Vagina (tissue), 2 donors: ENCODE measurements around the gene CDC14A. TPM values are rescaled to one million over a fixed set of nuclear protein-coding genes. Genes with fewer than 3 reads are reported as not detected.
"Not testable (repeated sequence)": the region's sequence is repeated elsewhere in the genome, so short reads cannot be mapped to it uniquely, and the experiment has no call there.

ENCODE experiments used
- DNase-seq, 2 donors: peaks; one replicate each; pipeline ENCODE4 v3.0.0-alpha.2; 2017; ENCODE audit errors: extremely low spot score in 2 of 2
- H3K27ac ChIP-seq: fragments of 200-600 bp; sonication (generic); one replicate; pipeline ENCODE4 v1.5.1; 2019
- H3K27me3 ChIP-seq: fragments of 200-600 bp; sonication (generic); one replicate; pipeline ENCODE4 v1.5.1; 2019
- H3K36me3 ChIP-seq, 2 donors: fragments of 200-600 bp; sonication (generic); one replicate each; pipeline ENCODE4 v1.5.1; 2017 to 2019
- H3K4me1 ChIP-seq: fragments of 200-600 bp; sonication (generic); one replicate; pipeline ENCODE4 v1.5.1; 2019
- H3K4me3 ChIP-seq, 2 donors: fragments of 200-600 bp; sonication (generic); 1 replicate in 1 of 2; 2 replicates in 1 of 2; pipeline ENCODE4 v1.5.1; 2016 to 2019
- H3K9me3 ChIP-seq: fragments of 200-600 bp; sonication (generic); one replicate; pipeline ENCODE4 v1.5.1; 2019
- CTCF ChIP-seq, 3 experiments: fragments of 450-650 bp in 2 of 3; fragments of 200-600 bp in 1 of 3; sonication (generic) in 1 of 3; IDR thresholded peaks; one replicate each; pipeline ENCODE4 v1.5.1; 2017 to 2019; ENCODE audit warnings: antibody characterized with exemption in 3 of 3, mild to moderate bottlenecking in 2 of 3, moderate library complexity in 2 of 3
- POLR2A ChIP-seq, 2 donors: fragments of 450-650 bp; IDR thresholded peaks; one replicate each; pipeline ENCODE4 v1.6.1; 2017; ENCODE audit warnings: antibody characterized with exemption in 2 of 2, mild to moderate bottlenecking in 2 of 2, moderate library complexity in 2 of 2
- POLR2AphosphoS5 ChIP-seq, 2 donors: sonication (generic); formaldehyde crosslinking; IDR thresholded peaks; one replicate each; pipeline ENCODE4 v1.9.0; 2017; ENCODE audit warnings: antibody characterized with exemption in 2 of 2, mild to moderate bottlenecking in 2 of 2, low read depth in 1 of 2; ENCODE audit not compliant: insufficient read depth in 1 of 2
- intact Hi-C: fragments of 100-400 bp; cut with DNase I; formaldehyde crosslinking; loops from one replicate; pipeline ENCODE4 v1.15.1; 2023
- total RNA-seq: library from RNA; depleted of rRNA; stranded (reverse); fragments of >200 nt; gene quantifications from one replicate; pipeline ENCODE4 v1.2.3, GENCODE V29; 2016

CDC14A gene
- total RNA-seq, 1 donor from 2014 or later, result 14.5 TPM

- intact Hi-C loops, result loop anchor here (5.0 kb wide), 1 partner anchor 656 kb away; no protein-coding TSS in a partner anchor
- no peak for TF ChIP-seq POLR2AphosphoS5 (IDR thresholded peaks at IDR 0.05; ENCODE audit: insufficient read depth in 1 of 2, low read depth in 1 of 2)
- no peak for TF ChIP-seq POLR2A (IDR thresholded peaks at IDR 0.05)
- TF ChIP-seq CTCF (IDR thresholded peaks at IDR 0.05), result no peak
- H3K9me3 ChIP-seq, result no peaks in the 10 kb centered on the region
- peak overlapping the region; percentile 13 for H3K27ac ChIP-seq
- no peaks in the 10 kb centered on the region for H3K27me3 ChIP-seq
- no peaks in the 10 kb centered on the region for H3K36me3 ChIP-seq
- no peak overlapping the region for H3K4me3 ChIP-seq
- no peak for DNase-seq
- no peaks in the 10 kb centered on the region for H3K4me1 ChIP-seq
These were observed 28.7 kb upstream of the CDC14A start for GRCh38 chr1:100323419-100324106.

- H3K9me3 ChIP-seq, result no peaks in the 10 kb centered on the region
- intact Hi-C loops, result no loop called here
These were observed 26.6 kb upstream of the CDC14A start for GRCh38 chr1:100325415-100326324.

GRCh38 chr1:100326325-100326670 is 26.0 kb upstream of the CDC14A start:
- H3K9me3 ChIP-seq, H3K4me3 ChIP-seq, DNase-seq, H3K27ac ChIP-seq, H3K4me1 ChIP-seq, intact Hi-C loops, H3K27me3 ChIP-seq, H3K36me3 ChIP-seq: not testable (repeated sequence)

More at GRCh38 chr1:100325415-100326324, 26.6 kb upstream of the CDC14A start:
- Histone ChIP-seq H3K4me1 (no peaks in the 10 kb centered on the region), H3K27me3 (no peaks in the 10 kb centered on the region), H3K4me3 (no peak overlapping the region), H3K27ac (no peak overlapping the region), H3K36me3 (no peaks in the 10 kb centered on the region)
- no peak for TF ChIP-seq CTCF (IDR thresholded peaks at IDR 0.05)
- TF ChIP-seq POLR2A (IDR thresholded peaks at IDR 0.05), result no peak
- no peak for TF ChIP-seq POLR2AphosphoS5 (IDR thresholded peaks at IDR 0.05; ENCODE audit: insufficient read depth in 1 of 2, low read depth in 1 of 2)
- DNase-seq, result no peak

- Histone ChIP-seq H3K4me1 (no peaks in the 10 kb centered on the region), H3K27me3 (no peaks in the 10 kb centered on the region), H3K4me3 (no peak overlapping the region), H3K9me3 (no peaks in the 10 kb centered on the region), H3K36me3 (no peaks in the 10 kb centered on the region), H3K27ac (no peak overlapping the region)
- intact Hi-C loops, result no loop called here
- DNase-seq, result no peak
- TF ChIP-seq POLR2A (IDR thresholded peaks at IDR 0.05), result no peak
- TF ChIP-seq POLR2AphosphoS5 (IDR thresholded peaks at IDR 0.05; ENCODE audit: insufficient read depth in 1 of 2, low read depth in 1 of 2), result no peak
- TF ChIP-seq CTCF (IDR thresholded peaks at IDR 0.05), result no peak
These were observed 24.2 kb upstream of the CDC14A start for GRCh38 chr1:100328133-100328532.

- H3K27me3 ChIP-seq, H3K4me3 ChIP-seq, H3K4me1 ChIP-seq, H3K27ac ChIP-seq, H3K36me3 ChIP-seq, DNase-seq, H3K9me3 ChIP-seq, intact Hi-C loops: not testable (repeated sequence)
These were observed 21.2 kb upstream of the CDC14A start for GRCh38 chr1:100331146-100331545.

GRCh38 chr1:100332331-100332730 is 20.0 kb upstream of the CDC14A start:
- H3K36me3 ChIP-seq, result no peaks in the 10 kb centered on the region
- DNase-seq, result no peak
- TF ChIP-seq POLR2A (IDR thresholded peaks at IDR 0.05) (no peak), POLR2AphosphoS5 (IDR thresholded peaks at IDR 0.05; ENCODE audit: insufficient read depth in 1 of 2, low read depth in 1 of 2) (no peak), CTCF (IDR thresholded peaks at IDR 0.05) (no peak)
- no peaks in the 10 kb centered on the region for H3K9me3 ChIP-seq
- H3K4me1 ChIP-seq, result no peaks in the 10 kb centered on the region
- no peak overlapping the region for H3K27ac ChIP-seq
- H3K27me3 ChIP-seq, result no peaks in the 10 kb centered on the region
- H3K4me3 ChIP-seq, result no peak overlapping the region
- intact Hi-C loops, result no loop called here
